Pons (tissue), 1 donor: ENCODE results near the gene TBC1D25.
"Not testable (repeated sequence)": the region's sequence is repeated elsewhere in the genome, so short reads cannot be mapped to it uniquely, and the experiment has no call there.

ENCODE experiments used
- DNase-seq: peaks from one replicate; pipeline ENCODE4 v3.0.0-alpha.2; 2016; ENCODE audit warnings: low spot score

TBC1D25 gene

GRCh38 chrX:48516285-48516684 is 23.2 kb upstream of the TBC1D25 start:
- no peak for DNase-seq

DNA sequence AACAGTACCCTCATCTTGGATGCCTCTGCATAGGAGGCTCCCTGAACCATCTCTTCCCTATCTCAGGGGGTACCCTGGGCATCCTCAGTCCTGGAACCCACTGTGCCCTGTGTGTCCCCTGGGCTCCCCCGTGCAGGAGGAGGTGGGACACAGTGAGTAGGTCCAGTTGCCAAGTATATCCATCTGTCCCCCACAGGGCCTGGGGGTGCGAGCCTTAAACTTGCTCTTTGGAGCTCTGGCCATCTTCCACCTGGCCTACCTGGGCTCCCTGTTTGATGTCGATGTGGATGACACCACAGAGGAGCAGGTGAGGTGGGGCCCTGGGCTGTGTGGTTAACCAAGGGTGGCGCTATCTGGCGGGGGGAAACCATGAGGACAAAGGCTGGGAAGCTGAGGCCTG is 22.5 kb upstream of the TBC1D25 start:
- no peak for DNase-seq

- not testable (repeated sequence) for DNase-seq
These were observed 20.0 kb upstream of the TBC1D25 start for GRCh38 chrX:48519481-48519880.

DNA sequence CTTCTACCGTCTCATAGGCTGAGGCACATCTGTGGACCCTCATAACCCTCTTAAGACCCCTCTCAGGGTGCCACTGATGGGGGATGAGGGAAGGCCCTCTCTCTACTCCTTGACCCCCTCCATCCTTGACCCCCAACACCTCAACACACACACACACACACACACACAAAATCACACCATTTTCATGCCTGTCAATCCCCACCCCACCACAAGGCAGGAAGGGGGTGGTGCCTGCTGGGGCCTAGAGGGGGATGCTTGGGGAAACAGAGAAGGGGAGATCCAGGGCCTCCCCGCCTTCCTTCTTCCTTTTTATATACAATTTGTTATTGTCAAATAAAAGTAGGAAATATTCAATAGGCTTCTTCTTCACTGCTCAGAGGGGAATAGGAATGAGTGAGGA is 19.1 kb upstream of the TBC1D25 start:
- DNase-seq = no peak

GRCh38 chrX:48520976-48521352 is 18.6 kb upstream of the TBC1D25 start:
- DNase-seq = peak; percentile 28

GRCh38 chrX:48521353-48522243 is 17.9 kb upstream of the TBC1D25 start, which contains the start of gene EBP:
EBP (plus strand) TSS chrX:48521808; CDS start chrX:48523772, 1,964 bp downstream.
- peak; percentile 84 for DNase-seq

DNA sequence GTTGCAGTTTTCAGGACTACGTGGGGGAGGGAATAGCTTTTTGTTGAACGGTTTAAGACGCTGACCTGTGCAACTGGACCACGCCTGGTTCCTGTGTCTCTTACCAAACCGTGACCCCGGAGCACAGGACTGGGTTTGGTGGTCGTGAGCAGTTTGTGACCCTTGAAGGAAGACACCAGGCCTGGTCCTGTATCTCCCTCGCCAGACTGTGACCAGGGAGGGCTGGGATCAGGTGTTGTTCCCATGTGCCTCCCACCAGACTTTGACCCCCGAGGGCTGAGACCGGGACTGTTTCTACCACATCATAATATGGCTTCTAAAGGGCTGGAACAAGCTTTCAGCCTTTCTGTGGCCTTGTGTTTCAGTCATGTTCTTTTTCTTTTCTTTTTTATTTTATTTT is 17.2 kb upstream of the TBC1D25 start:
- no peak for DNase-seq

- DNase-seq = no peak
These were observed 15.8 kb upstream of the TBC1D25 start for GRCh38 chrX:48523682-48524081.

DNA sequence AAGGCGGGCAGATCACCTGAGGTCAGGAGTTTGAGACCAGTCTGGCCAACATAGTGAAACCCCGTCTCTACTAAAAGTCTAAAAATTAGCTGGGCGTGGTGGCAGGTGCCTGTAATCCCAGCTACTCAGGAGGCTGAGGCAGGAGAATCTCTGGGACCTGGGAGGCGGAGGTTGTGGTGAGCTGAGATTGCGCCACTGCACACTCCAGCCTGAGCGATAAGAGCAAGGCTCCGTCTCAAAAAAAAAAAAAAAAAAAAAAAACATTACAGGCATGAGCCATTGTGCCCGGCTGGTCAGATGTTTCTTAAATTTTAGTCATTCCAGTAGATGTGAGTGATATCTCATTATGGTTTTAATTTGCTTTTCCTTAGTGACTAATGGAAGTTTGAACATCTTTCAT is 13.7 kb upstream of the TBC1D25 start:
- not testable (repeated sequence) for DNase-seq

DNA sequence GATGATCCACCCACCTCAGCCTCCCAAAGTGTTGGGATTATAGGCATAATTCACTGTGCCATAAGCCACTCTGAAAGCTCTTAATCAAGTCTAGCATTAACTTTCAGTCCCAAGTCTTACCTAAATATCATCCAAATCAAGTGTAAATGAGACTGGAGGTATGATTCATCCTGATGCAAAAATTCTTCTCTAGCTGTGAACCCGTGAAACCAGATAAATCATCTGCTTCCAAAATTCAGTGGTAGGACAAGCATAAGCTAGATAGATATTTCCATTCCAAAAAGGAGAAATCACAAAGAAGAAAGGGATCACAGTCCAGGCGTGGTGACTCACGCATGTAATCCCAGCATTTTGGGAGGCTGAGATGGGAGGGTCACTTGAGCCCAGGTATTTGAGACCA is 8.8 kb upstream of the TBC1D25 start:
- no peak for DNase-seq

GRCh38 chrX:48531358-48531959 is 8.1 kb upstream of the TBC1D25 start:
- no peak for DNase-seq

DNA sequence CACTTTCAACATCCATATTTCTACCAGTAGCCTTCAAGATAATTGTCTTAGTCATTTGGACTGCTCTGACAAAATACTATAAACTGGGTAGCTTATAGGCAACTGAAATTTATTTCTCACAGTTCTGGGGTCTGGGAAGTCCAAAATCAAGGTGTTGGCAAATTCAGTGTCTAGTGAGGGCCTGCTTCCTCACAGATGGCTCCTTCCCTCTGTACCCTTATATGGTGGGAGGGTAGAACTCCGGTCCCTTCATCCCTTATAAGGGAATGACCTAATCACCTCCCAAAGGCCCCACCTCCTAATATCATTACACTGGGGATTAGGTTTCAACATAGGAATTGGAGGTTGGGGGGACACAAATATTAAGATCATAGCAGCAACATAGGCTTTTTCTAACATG is 7.4 kb upstream of the TBC1D25 start:
- DNase-seq = no peak

DNA sequence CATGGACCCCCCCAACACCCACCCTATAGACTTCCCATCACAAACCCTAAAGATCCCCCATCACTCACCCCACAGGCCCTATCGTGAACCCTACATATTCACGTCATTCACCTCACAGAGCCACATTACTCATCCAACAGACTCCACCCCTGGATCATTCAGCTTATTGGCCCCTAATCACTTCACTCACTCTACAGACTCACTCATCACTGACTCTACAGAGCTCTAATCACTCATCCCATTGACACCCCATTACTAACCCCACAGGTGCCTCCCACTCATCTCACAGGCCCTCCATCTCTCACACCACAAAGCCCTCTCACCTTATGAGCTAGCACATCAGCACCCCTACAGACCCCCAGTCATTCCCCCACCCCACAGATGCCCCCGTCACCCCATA is 6.3 kb upstream of the TBC1D25 start:
- DNase-seq = no peak

DNA sequence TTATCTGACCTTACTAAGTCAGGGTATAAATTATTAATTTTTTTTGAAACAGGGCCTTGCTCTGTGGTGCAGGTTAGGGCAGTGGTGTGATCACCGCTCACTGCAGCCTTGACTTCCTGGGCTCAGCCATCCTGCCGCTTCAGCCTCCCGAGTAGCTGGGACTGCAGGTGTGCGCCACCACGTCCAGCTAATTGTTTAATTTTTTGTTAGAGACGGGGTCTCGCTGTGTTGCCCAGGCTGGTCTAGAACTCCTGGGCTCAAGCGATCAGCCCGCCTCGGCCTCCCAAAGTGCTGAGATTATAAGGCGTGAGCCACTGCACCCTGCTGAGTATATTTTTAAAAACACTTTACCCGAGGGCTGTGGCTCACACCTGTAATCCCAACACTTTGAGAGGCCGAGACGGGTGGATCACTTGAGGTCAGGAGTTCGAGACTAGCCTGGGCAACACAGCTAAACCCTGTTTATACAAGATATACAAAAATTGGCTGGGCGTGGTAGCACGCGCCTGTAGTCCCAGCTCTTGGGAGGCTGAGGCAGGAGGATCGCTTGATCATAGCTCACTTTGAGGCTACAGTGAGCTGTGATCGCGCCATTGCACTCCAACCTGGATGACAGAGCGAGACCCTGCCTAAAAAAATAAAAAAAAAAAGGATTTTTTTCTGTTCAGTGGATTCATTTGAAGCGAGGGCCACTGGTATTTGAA is 721 bp upstream of the TBC1D25 start:
- no peak for DNase-seq

DNA sequence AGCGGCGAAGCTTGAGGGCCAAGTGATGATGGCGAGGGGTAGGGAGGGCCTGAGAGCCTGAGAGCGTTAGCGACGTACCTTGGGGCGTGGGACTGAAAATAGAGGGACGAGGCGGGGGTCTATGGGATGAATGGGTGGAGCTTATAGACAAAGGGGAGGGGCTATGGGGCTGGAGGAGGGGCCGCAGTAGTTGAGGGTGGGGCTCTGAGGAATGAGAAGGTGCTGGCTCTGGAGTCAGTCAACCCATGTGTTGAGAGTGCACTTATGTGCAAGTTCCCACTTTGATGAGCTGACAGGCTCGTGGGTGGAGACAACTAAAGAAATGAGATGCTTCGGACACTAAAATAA is 488 bp downstream of the TBC1D25 start:
- DNase-seq = peak; percentile 38

GRCh38 chrX:48540480-48540879 is 966 bp downstream of the TBC1D25 start:
- no peak for DNase-seq

GRCh38 chrX:48541140-48541814 is 1.8 kb downstream of the TBC1D25 start:
- no peak for DNase-seq

DNA sequence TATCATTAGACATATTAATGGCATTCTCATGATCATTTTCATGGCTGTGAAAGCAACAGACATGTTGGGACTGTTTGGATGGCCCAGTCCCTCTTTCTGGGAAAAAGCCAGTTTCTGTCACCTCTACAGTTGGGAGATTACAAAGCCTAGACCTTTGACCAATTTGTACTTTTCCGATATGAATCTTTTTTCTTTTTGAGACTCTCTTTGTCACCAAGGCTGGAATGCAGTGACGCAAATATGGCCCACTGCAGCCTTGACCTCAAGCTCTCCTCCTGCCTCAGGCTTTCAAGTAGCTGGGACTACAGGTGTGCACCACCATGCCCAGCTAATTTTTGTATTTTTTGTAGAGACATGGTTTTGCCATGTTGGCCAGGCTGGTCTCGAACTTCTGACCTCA is 9.4 kb downstream of the TBC1D25 start:
- DNase-seq = no peak

DNA sequence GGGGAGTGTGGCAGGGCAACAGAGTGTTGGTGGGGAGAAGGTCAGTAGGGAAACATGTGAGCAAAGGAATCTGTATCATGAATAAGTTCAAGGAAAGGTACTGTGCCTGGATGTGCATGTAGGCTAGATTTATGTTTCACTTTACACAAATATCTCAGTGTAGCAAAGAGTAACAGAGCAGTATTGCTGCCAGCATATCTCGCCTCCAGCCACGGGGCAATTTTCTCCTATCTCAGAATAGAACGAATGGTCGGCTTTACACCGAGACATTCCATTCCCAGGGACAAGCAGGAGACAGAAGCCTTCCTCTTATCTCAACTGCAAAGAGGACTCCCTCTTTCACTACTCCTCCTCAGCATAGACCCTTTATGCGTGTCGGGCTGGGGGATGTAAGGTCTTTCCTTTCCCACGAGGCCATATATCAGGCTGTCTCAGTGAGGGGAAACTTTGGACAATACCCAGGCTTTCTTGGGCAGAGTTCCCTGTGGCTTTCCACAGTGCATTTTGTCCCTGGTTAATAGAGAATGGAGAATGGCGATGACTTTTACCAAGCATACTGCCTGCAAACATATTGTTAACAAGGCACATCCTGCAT is 16.3 kb downstream of the TBC1D25 start:
- not testable (repeated sequence) for DNase-seq

DNA sequence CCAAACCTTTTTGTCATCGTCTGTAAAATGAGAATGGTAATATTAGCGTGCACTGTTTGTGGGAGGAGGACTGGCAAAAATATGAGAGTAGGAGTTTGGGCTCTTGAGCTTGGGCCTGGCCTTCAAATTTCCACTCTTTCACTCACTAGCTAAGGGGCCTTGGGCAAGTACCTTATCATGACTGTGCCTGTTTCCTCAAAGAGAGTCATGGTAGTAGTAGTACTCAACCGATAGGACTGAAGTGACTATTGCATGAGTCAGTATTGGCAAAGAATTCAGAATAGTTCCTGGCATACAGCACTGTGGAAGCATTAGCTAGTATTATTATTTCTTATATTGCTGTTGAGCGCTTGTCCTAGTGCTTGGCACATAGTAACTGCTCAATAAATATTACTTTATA is 18.8 kb downstream of the TBC1D25 start:
- DNase-seq = no peak

GRCh38 chrX:48559636-48560035 is 20.1 kb downstream of the TBC1D25 start:
- no peak for DNase-seq

GRCh38 chrX:48560056-48560455 is 20.5 kb downstream of the TBC1D25 start:
- no peak for DNase-seq
